K562 (cell line): Measurements from ENCODE around the gene ADSS2. TPM values are rescaled to one million over a fixed set of nuclear protein-coding genes. Genes with fewer than 3 reads are reported as not detected.

Experiments
- CREM ChIP-seq: IDR thresholded peaks from 2 replicates; pipeline ENCODE4 v1.6.1; 2014; ENCODE audit warnings: antibody characterized with exemption, low read depth
- ETV6 ChIP-seq, 3 experiments: fragments of 150-350 bp in 1 of 3; sonication (generic) in 1 of 3; formaldehyde crosslinking in 1 of 3; IDR thresholded peaks; 2 replicates each; pipeline versions ENCODE4 v1.6.1 to v1.8.0; 2014 to 2022; ENCODE audit warnings: borderline replicate concordance in 2 of 3, low read depth in 2 of 3, antibody characterized with exemption in 1 of 3, low read length in 1 of 3, mild to moderate bottlenecking in 1 of 3, missing genetic modification reagents in 1 of 3
- HNRNPL ChIP-seq: fragments of 200-400 bp; formaldehyde crosslinking; IDR thresholded peaks from 2 replicates; pipeline ENCODE4 v1.6.1; 2017; ENCODE audit warnings: low read depth, mild to moderate bottlenecking, low read length
- KLF1 ChIP-seq: fragments of 450-650 bp; IDR thresholded peaks from 2 replicates; pipeline ENCODE4 v1.6.1; 2016; ENCODE audit warnings: missing genetic modification characterization, missing compliant biosample characterization
- NR4A1 ChIP-seq, 2 experiments: fragments of 250-450 bp in 1 of 2; fragments of 450-650 bp in 1 of 2; sonication (Bioruptor Pico) in 1 of 2; IDR thresholded peaks; 2 replicates each; pipeline versions ENCODE4 v1.4.0 to v1.6.1; 2016 to 2020; ENCODE audit warnings: mild to moderate bottlenecking in 2 of 2, missing compliant biosample characterization in 1 of 2, missing genetic modification characterization in 1 of 2, moderate library complexity in 1 of 2
- PTTG1 ChIP-seq: fragments of 450-650 bp; IDR thresholded peaks from 2 replicates; pipeline ENCODE4 v1.6.1; 2016; ENCODE audit warnings: low read depth, mild to moderate bottlenecking, missing genetic modification characterization, missing compliant biosample characterization
- RNF2 ChIP-seq: sonication (generic); IDR thresholded peaks from 2 replicates; pipeline ENCODE4 v1.6.1; 2016
- SAFB2 ChIP-seq: fragments of 200-400 bp; formaldehyde crosslinking; IDR thresholded peaks from 2 replicates; pipeline ENCODE4 v1.6.1; 2018; ENCODE audit warnings: borderline replicate concordance, low read length, low read depth, moderate library complexity; ENCODE audit not compliant: severe bottlenecking
- TRIM28 ChIP-seq: fragments of 450-650 bp; IDR thresholded peaks from 2 replicates; pipeline ENCODE4 v1.6.1; 2017
- polyA plus RNA-seq, 8 experiments: library from polyadenylated mRNA; depleted of rRNA in 4 of 8; stranded (reverse) in 5 of 8; unstranded in 3 of 8; fragments of >200 nt; fragmentation: Nextera tagmentation in 2 of 8; fragmentation: Illumina TruSeq in 1 of 8; extraction: Ambion mirVana in 2 of 8; extraction: Trizol in 1 of 8; gene quantifications; 2 replicates each; pipeline versions ENCODE4 v1.2.1 to v1.2.3, GENCODE V29; 2011 to 2014; ENCODE audit warnings: inconsistent platforms in 1 of 8, missing spikeins in 1 of 8
- total RNA-seq, 7 experiments: library from RNA; depleted of rRNA in 6 of 7; stranded (reverse); fragments of >200 nt in 6 of 7; fragmentation: Illumina TruSeq in 2 of 7; extraction: Trizol in 2 of 7; gene quantifications; 2 replicates each; pipeline versions ENCODE4 v1.2.1 to v1.2.3, GENCODE V29; 2011 to 2021; ENCODE audit warnings: low replicate concordance in 1 of 7
- TF ChIP-seq, protein P1 (sequence below): fragments of 450-650 bp; IDR thresholded peaks from 2 replicates; pipeline ENCODE4 v1.6.1; 2016; ENCODE audit warnings: mild to moderate bottlenecking
- TF ChIP-seq, protein P2 (sequence below): fragments of 450-650 bp; IDR thresholded peaks from 2 replicates; pipeline ENCODE4 v1.6.1; 2017; ENCODE audit warnings: antibody characterized with exemption, mild to moderate bottlenecking
- TF ChIP-seq, protein P3 (sequence below), 2 experiments: IDR thresholded peaks; 2 replicates each; pipeline ENCODE4 v1.6.1; 2012; ENCODE audit warnings: improper control_type of control experiment in 2 of 2, low read depth in 2 of 2, low read length in 2 of 2, borderline replicate concordance in 1 of 2
- TF ChIP-seq, protein P4 (sequence below): fragments of 450-650 bp; IDR thresholded peaks from 2 replicates; pipeline ENCODE4 v1.6.1; 2016; ENCODE audit warnings: missing biosample characterization, missing genetic modification characterization

The ADSS2 gene
- total and polyA plus RNA-seq, 9 of the 15 experiments (the other 6 are each of a cell fraction or from before 2014, with no cell fraction given), result 8.8 to 63.8 (median 59.4) TPM

DNA sequence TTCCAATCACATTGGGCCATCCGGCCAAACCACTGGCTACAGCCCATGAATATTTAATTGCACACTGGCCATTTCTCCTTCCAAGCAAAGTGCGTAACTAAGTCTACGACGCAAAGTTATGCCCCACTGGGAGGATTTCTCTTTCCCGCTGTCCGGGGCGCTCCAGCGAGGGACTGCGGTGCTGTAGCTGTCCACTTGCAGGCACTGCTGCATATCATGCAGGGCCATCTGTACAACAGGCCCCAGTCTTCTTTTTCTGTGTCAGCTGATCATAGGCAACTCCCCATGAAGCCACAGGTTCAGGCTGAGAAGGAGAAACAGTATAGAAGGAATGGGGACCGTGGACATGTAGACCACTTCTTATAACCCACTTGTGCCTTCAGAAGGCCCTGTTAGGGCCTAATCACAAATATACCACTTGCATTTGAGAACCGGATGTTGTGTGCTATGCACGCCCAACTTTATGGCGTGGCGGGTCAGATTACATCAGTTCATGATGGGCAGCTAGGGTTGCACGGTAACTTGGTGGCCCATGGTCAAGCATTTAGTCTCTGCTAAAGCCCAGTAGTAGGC, 58.0 kb downstream of the ADSS2 start (continued):
- TF ChIP-seq, protein P1, sequence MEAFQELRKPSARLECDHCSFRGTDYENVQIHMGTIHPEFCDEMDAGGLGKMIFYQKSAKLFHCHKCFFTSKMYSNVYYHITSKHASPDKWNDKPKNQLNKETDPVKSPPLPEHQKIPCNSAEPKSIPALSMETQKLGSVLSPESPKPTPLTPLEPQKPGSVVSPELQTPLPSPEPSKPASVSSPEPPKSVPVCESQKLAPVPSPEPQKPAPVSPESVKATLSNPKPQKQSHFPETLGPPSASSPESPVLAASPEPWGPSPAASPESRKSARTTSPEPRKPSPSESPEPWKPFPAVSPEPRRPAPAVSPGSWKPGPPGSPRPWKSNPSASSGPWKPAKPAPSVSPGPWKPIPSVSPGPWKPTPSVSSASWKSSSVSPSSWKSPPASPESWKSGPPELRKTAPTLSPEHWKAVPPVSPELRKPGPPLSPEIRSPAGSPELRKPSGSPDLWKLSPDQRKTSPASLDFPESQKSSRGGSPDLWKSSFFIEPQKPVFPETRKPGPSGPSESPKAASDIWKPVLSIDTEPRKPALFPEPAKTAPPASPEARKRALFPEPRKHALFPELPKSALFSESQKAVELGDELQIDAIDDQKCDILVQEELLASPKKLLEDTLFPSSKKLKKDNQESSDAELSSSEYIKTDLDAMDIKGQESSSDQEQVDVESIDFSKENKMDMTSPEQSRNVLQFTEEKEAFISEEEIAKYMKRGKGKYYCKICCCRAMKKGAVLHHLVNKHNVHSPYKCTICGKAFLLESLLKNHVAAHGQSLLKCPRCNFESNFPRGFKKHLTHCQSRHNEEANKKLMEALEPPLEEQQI, result peak; percentile 86
- TF ChIP-seq KLF1 (tag) (peak; percentile 72; the same call in 1 of the 2 replicates), SAFB2 (no peak), HNRNPL (no peak), ETV6 (IDR thresholded peaks at IDR 0.05; ENCODE audit: borderline replicate concordance in 1 of 2, low read depth in 2 of 2, low read length in 1 of 2) (no peak), ETV6 (CRISPR knock-in tag; IDR thresholded peaks at IDR 0.05; ENCODE audit: borderline replicate concordance) (no peak), CREM (peak; percentile 14), TRIM28 (peak; percentile 83), RNF2 (peak; percentile 66), PTTG1 (tag) (0 out of 2 replicates have a peak, but pooled peaks have one; percentile 58), NR4A1 (CRISPR knock-in tag; IDR thresholded peaks at IDR 0.05) (0 out of 2 replicates have a peak, but pooled peaks have one; percentile 48), NR4A1 (tag; IDR thresholded peaks at IDR 0.05) (no peak; the same call in none of the 2 replicates)
- TF ChIP-seq, protein P2, sequence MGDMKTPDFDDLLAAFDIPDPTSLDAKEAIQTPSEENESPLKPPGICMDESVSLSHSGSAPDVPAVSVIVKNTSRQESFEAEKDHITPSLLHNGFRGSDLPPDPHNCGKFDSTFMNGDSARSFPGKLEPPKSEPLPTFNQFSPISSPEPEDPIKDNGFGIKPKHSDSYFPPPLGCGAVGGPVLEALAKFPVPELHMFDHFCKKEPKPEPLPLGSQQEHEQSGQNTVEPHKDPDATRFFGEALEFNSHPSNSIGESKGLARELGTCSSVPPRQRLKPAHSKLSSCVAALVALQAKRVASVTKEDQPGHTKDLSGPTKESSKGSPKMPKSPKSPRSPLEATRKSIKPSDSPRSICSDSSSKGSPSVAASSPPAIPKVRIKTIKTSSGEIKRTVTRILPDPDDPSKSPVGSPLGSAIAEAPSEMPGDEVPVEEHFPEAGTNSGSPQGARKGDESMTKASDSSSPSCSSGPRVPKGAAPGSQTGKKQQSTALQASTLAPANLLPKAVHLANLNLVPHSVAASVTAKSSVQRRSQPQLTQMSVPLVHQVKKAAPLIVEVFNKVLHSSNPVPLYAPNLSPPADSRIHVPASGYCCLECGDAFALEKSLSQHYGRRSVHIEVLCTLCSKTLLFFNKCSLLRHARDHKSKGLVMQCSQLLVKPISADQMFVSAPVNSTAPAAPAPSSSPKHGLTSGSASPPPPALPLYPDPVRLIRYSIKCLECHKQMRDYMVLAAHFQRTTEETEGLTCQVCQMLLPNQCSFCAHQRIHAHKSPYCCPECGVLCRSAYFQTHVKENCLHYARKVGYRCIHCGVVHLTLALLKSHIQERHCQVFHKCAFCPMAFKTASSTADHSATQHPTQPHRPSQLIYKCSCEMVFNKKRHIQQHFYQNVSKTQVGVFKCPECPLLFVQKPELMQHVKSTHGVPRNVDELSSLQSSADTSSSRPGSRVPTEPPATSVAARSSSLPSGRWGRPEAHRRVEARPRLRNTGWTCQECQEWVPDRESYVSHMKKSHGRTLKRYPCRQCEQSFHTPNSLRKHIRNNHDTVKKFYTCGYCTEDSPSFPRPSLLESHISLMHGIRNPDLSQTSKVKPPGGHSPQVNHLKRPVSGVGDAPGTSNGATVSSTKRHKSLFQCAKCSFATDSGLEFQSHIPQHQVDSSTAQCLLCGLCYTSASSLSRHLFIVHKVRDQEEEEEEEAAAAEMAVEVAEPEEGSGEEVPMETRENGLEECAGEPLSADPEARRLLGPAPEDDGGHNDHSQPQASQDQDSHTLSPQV, result peak; percentile 94
- TF ChIP-seq, protein P3, sequence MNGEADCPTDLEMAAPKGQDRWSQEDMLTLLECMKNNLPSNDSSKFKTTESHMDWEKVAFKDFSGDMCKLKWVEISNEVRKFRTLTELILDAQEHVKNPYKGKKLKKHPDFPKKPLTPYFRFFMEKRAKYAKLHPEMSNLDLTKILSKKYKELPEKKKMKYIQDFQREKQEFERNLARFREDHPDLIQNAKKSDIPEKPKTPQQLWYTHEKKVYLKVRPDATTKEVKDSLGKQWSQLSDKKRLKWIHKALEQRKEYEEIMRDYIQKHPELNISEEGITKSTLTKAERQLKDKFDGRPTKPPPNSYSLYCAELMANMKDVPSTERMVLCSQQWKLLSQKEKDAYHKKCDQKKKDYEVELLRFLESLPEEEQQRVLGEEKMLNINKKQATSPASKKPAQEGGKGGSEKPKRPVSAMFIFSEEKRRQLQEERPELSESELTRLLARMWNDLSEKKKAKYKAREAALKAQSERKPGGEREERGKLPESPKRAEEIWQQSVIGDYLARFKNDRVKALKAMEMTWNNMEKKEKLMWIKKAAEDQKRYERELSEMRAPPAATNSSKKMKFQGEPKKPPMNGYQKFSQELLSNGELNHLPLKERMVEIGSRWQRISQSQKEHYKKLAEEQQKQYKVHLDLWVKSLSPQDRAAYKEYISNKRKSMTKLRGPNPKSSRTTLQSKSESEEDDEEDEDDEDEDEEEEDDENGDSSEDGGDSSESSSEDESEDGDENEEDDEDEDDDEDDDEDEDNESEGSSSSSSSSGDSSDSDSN (IDR thresholded peaks at IDR 0.05; ENCODE audit: borderline replicate concordance in 1 of 2, low read depth in 2 of 2, low read length in 2 of 2), result peak in 1 of 2 experiments; percentile 58; a peak in 1 of 4 replicates
- TF ChIP-seq, protein P4, sequence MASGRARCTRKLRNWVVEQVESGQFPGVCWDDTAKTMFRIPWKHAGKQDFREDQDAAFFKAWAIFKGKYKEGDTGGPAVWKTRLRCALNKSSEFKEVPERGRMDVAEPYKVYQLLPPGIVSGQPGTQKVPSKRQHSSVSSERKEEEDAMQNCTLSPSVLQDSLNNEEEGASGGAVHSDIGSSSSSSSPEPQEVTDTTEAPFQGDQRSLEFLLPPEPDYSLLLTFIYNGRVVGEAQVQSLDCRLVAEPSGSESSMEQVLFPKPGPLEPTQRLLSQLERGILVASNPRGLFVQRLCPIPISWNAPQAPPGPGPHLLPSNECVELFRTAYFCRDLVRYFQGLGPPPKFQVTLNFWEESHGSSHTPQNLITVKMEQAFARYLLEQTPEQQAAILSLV (tag), result 0 out of 2 replicates have a peak, but pooled peaks have one; percentile 21
